Liver (tissue), 9 donors: ENCODE results near the gene SPATA33. TPM values are rescaled to one million over a fixed set of nuclear protein-coding genes. Genes with fewer than 3 reads are reported as not detected.

ENCODE experiments used
- DNase-seq: peaks from one replicate; pipeline ENCODE4 v3.0.0-alpha.2; 2017; ENCODE audit warnings: low spot score
- H3K27ac ChIP-seq, 2 donors: one replicate each; pipeline ENCODE4 v1.7.0; 2013; ENCODE audit warnings: inconsistent platforms in 2 of 2, low read length in 2 of 2, control low read depth in 1 of 2, low read depth in 1 of 2, mild to moderate bottlenecking in 1 of 2
- H3K27me3 ChIP-seq, 4 donors: one replicate each; pipeline versions ENCODE4 v1.6.1 to v1.7.0; 2013; ENCODE audit warnings: low read length in 3 of 4, inconsistent platforms in 1 of 4, mild to moderate bottlenecking in 1 of 4, moderate library complexity in 1 of 4; ENCODE audit not compliant: control insufficient read depth in 4 of 4, insufficient read depth in 4 of 4
- H3K36me3 ChIP-seq, 4 donors: one replicate each; pipeline versions ENCODE4 v1.6.1 to v1.7.0; 2013; ENCODE audit warnings: low read length in 3 of 4, mild to moderate bottlenecking in 3 of 4, low read depth in 1 of 4, moderate library complexity in 1 of 4; ENCODE audit not compliant: control insufficient read depth in 4 of 4, insufficient read depth in 3 of 4
- H3K4me1 ChIP-seq, 4 donors: one replicate each; pipeline versions ENCODE4 v1.6.1 to v1.7.0; 2013; ENCODE audit warnings: low read length in 3 of 4, mild to moderate bottlenecking in 3 of 4, moderate library complexity in 1 of 4; ENCODE audit not compliant: control insufficient read depth in 4 of 4, insufficient read depth in 4 of 4
- H3K4me3 ChIP-seq, 3 donors: one replicate each; pipeline versions ENCODE4 v1.6.1 to v1.7.0; 2013; ENCODE audit warnings: low read length in 3 of 3, control low read depth in 1 of 3, low read depth in 1 of 3, mild to moderate bottlenecking in 1 of 3
- H3K9ac ChIP-seq, 2 donors: one replicate each; pipeline ENCODE4 v1.7.0; 2013; ENCODE audit warnings: low read length in 2 of 2, mild to moderate bottlenecking in 2 of 2, moderate library complexity in 2 of 2, control low read depth in 1 of 2, low read depth in 1 of 2
- H3K9me3 ChIP-seq, 4 donors: one replicate each; pipeline versions ENCODE4 v1.6.1 to v1.7.0; 2013; ENCODE audit warnings: low read length in 3 of 4; ENCODE audit not compliant: control insufficient read depth in 4 of 4
- HNF4G ChIP-seq: IDR thresholded peaks from 2 replicates; pipeline ENCODE4 v1.6.1; 2016; ENCODE audit warnings: antibody characterized with exemption
- WGBS: extraction: QIAGEN DNeasy Blood & Tissue Kit; methylation state at CpG from one replicate; pipeline ENCODE4 v1.1.7; 2013; 5-methylcytosine and 5-hydroxymethylcytosine counted together
- polyA plus RNA-seq, 2 donors: library from polyadenylated mRNA; stranded (reverse) in 1 of 2; unstranded in 1 of 2; fragments of 200-250 nt in 1 of 2; fragments of >200 nt in 1 of 2; fragmentation: Nextera tagmentation in 1 of 2; extraction: Ambion mirVana in 1 of 2; gene quantifications; one replicate each; pipeline versions ENCODE4 v1.2.1 to v1.2.3, GENCODE V29; 2013 to 2015
- total RNA-seq, 2 donors: library from RNA; depleted of rRNA; stranded (reverse); fragments of >200 nt; gene quantifications; one replicate each; pipeline ENCODE4 v1.2.3, GENCODE V29; 2014
- donor health status: healthy.
- donor health status: healthy.
- donor health status: healthy.
- donor health status: healthy.
- donor health status: healthy.

SPATA33 gene
- total and polyA plus RNA-seq, 4 donors, result 1.6 to 3.6 (median 3.4) TPM

DNA sequence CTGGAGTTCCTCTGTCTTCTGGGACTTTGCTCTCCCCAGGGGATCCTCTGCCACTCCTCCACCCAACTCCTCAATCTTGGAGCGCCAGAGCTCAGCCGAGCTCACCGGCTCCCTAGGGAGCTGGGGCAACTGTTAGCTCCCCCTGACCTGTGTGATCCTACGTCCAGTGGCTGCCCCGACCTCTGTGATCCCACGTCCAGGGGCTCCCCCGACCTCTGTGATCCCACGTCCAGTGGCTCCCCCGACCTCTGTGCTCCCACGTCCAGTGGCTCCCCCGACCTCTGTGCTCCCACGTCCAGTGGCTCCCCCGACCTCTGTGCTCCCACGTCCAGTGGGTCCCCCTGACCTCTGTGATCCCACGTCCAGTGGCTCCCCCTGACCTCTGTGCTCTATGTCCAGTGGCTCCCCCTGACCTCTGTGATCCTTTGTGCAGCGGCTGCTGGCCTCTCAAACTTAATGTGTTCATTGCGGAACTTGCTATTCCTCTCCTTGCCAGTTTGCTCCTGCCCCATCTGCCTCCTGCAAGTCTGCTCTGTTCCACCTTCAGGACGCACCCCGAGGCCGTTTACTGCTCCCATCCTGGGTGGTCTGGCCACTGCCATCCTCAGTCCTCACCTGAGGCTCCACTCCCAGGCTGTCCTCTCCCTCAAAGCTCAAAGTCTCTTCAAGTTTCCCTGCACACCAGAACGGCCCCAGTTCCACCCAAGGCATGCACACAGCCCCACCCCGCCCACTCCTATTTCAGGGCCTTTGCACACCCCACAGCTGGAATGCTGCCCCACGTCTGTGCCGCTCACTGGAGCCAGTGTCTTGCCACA is 60.3 kb downstream of the SPATA33 start:
- TF ChIP-seq HNF4G, result no peak
- Histone ChIP-seq H3K9me3 (no peaks in the 10 kb centered on the region), H3K4me3 (no peak overlapping the region), H3K4me1 (peaks cover 5 to 19% (median 13%) of the 10 kb centered on the region in 4 donors), H3K27me3 (no peaks in the 10 kb centered on the region), H3K9ac (no peak overlapping the region), H3K36me3 (no peaks in the 10 kb centered on the region), H3K27ac (no peak overlapping the region)
- DNase-seq, result no peak
- WGBS, result 88% methylated on average over 24 of the region's 24 CpGs

Other genes with a start within 250 kb of the SPATA33 start
- 10 to 100 TPM; 33.0 to 55.1 TPM for gene ANKRD11, start 167.3 kb upstream of the SPATA33 start, total RNA-seq
- 10 to 100 TPM; 16.3 to 22.9 TPM for gene ANKRD11, start 167.3 kb upstream of the SPATA33 start, polyA plus RNA-seq
- gene SPG7, start 149.4 kb upstream of the SPATA33 start, total RNA-seq, result 100 to 1,000 TPM in 1 of 2 donors, 10 to 100 TPM in 1; 43.7 to 102 TPM
- 10 to 100 TPM; 34.5 to 55.3 TPM for gene SPG7, start 149.4 kb upstream of the SPATA33 start, polyA plus RNA-seq
- 1,000 to 10,000 TPM; 1,021 to 2,122 TPM for gene RPL13, start 97.2 kb upstream of the SPATA33 start, total RNA-seq
- 1,000 to 10,000 TPM in 1 of 2 donors, 100 to 1,000 TPM in 1; 699 to 2,663 TPM for gene RPL13, start 97.2 kb upstream of the SPATA33 start, polyA plus RNA-seq
- under 1 TPM in 1 of 2 donors, not detected in 1; 0.47 TPM for gene CPNE7, start 82.1 kb upstream of the SPATA33 start, total RNA-seq
- gene CPNE7, start 82.1 kb upstream of the SPATA33 start, polyA plus RNA-seq, result under 1 TPM; 0.30 to 0.56 TPM
- gene DPEP1, start 44.2 kb upstream of the SPATA33 start, total RNA-seq, result under 1 TPM; 0.25 to 0.65 TPM
- under 1 TPM; 0.14 to 0.83 TPM for gene DPEP1, start 44.2 kb upstream of the SPATA33 start, polyA plus RNA-seq
- gene CHMP1A, start 128 bp upstream of the SPATA33 start, total RNA-seq, result 10 to 100 TPM; 31.7 to 36.7 TPM
- gene CHMP1A, start 128 bp upstream of the SPATA33 start, polyA plus RNA-seq, result 10 to 100 TPM; 25.7 to 32.9 TPM
- gene CDK10, start 28.9 kb downstream of the SPATA33 start, total RNA-seq, result 10 to 100 TPM; 25.1 to 68.4 TPM
- gene CDK10, start 28.9 kb downstream of the SPATA33 start, polyA plus RNA-seq, result 10 to 100 TPM; 43.6 to 81.2 TPM
- gene SPATA2L, start 43.9 kb downstream of the SPATA33 start, total RNA-seq, result 10 to 100 TPM in 1 of 2 donors, 1 to 10 TPM in 1; 5.9 to 11.3 TPM
- 1 to 10 TPM; 4.6 to 7.8 TPM for gene SPATA2L, start 43.9 kb downstream of the SPATA33 start, polyA plus RNA-seq
- gene VPS9D1, start 63.1 kb downstream of the SPATA33 start, total RNA-seq, result 1 to 10 TPM; 3.6 to 4.5 TPM
- gene VPS9D1, start 63.1 kb downstream of the SPATA33 start, polyA plus RNA-seq, result 1 to 10 TPM; 3.8 to 7.2 TPM
- 10 to 100 TPM; 10.2 to 22.8 TPM for gene ZNF276, start 63.7 kb downstream of the SPATA33 start, total RNA-seq
- gene ZNF276, start 63.7 kb downstream of the SPATA33 start, polyA plus RNA-seq, result 1 to 10 TPM; 4.9 to 7.3 TPM
- 10 to 100 TPM in 1 of 2 donors, 1 to 10 TPM in 1; 5.9 to 21.0 TPM for gene FANCA, start 158.8 kb downstream of the SPATA33 start, total RNA-seq
- 1 to 10 TPM; 5.3 to 5.8 TPM for gene FANCA, start 158.8 kb downstream of the SPATA33 start, polyA plus RNA-seq
- 1 to 10 TPM; 3.2 to 7.2 TPM for gene SPIRE2, start 170.6 kb downstream of the SPATA33 start, total RNA-seq
- 1 to 10 TPM; 1.7 to 2.6 TPM for gene SPIRE2, start 170.6 kb downstream of the SPATA33 start, polyA plus RNA-seq
- 10 to 100 TPM; 59.6 to 98.8 TPM for gene TCF25, start 215.8 kb downstream of the SPATA33 start, total RNA-seq
- gene TCF25, start 215.8 kb downstream of the SPATA33 start, polyA plus RNA-seq, result 10 to 100 TPM; 60.8 to 92.7 TPM